Activated CD8-positive, alpha-beta T cell treated with anti-CD3 and anti-CD28 coated beads for 36 hours (primary cell): ENCODE results near the gene LMNTD1. TPM values are rescaled to one million over a fixed set of nuclear protein-coding genes. Genes with fewer than 3 reads are reported as not detected.
A peak's percentile ranks its signal among the peaks of the same experiment; 100 is the strongest.

ENCODE experiments used
- ATAC-seq: fragments of 200-7000 bp; cut with Tn5 transposase; one replicate; pipeline ENCODE4 v1.10.0; 2021; ENCODE audit warnings: mild to moderate bottlenecking, moderate library complexity
- CTCF ChIA-PET: fragments of 350-600 bp; sonication (Branson Sonifier 250); formaldehyde crosslinking; loops from one replicate; lab custom pipeline; 2021; ENCODE audit warnings: antibody characterized with exemption; lab: Charles Lee
- POLR2A ChIA-PET: fragments of 350-600 bp; sonication (Branson Sonifier 250); formaldehyde crosslinking; loops from one replicate; lab custom pipeline; 2021; ENCODE audit warnings: antibody characterized with exemption; lab: Charles Lee
- DNase-seq: peaks from one replicate; pipeline ENCODE4 v3.0.0-alpha.2; 2020
- H3K27ac Mint-ChIP-seq: one replicate; pipeline ENCODE4 v1.8.0; 2021; ENCODE audit warnings: mild to moderate bottlenecking, mixed read lengths
- H3K27me3 Mint-ChIP-seq: one replicate; pipeline ENCODE4 v1.8.0; 2021; ENCODE audit warnings: mixed read lengths
- H3K36me3 Mint-ChIP-seq: one replicate; pipeline ENCODE4 v1.8.0; 2021; ENCODE audit warnings: low read depth, mixed read lengths
- H3K4me1 Mint-ChIP-seq: one replicate; pipeline ENCODE4 v1.8.0; 2021; ENCODE audit warnings: low read depth, mixed read lengths
- H3K4me3 Mint-ChIP-seq: one replicate; pipeline ENCODE4 v1.8.0; 2021; ENCODE audit warnings: mild to moderate bottlenecking, moderate library complexity, mixed read lengths
- H3K9me3 Mint-ChIP-seq: one replicate; pipeline ENCODE4 v1.8.0; 2021; ENCODE audit warnings: mixed read lengths
- intact Hi-C: fragments of 100-400 bp; cut with micrococcal nuclease; formaldehyde crosslinking; loops from one replicate; pipeline ENCODE4 v1.10.0; 2022
- total RNA-seq, 2 experiments: library from RNA; stranded (reverse); gene quantifications; one replicate each; pipeline ENCODE4 v1.2.3, GENCODE V29; 2021
- TF ChIP-seq, protein P1 (sequence below): fragments of 200-600 bp; IDR thresholded peaks from one replicate; pipeline ENCODE4 v1.8.0; 2022; ENCODE audit warnings: antibody characterized with exemption, mild to moderate bottlenecking

Gene LMNTD1
- total RNA-seq, 2 experiments from 2014 or later: not detected

DNA sequence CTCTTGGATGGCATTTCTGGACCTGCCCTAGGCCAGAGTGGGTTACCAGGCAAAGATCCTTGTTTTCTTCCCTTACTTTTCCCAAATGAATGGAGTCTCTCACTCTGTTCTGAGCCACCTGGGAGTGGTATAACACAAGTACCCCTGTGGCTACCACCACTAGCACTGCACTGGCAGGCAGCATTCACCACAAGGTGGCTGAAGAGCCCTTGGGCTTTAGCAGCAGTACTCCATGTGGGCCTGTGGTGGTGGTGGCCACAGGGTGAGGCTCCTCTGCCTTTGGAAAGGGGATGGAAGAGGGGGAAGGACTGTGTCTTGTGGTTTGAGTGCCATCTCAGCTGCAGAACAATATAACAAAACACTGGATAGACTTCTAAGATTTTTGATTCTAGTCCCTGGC lies 38.1 kb upstream of the LMNTD1 start:
- Mint-ChIP-seq H3K27me3 (no peaks in the 10 kb centered on the region), H3K9me3 (peaks cover 16% of the 10 kb centered on the region), H3K4me1 (peaks cover 28% of the 10 kb centered on the region), H3K4me3 (no peak overlapping the region), H3K36me3 (peaks cover 8% of the 10 kb centered on the region), H3K27ac (no peak overlapping the region)
- TF ChIP-seq, protein P1, sequence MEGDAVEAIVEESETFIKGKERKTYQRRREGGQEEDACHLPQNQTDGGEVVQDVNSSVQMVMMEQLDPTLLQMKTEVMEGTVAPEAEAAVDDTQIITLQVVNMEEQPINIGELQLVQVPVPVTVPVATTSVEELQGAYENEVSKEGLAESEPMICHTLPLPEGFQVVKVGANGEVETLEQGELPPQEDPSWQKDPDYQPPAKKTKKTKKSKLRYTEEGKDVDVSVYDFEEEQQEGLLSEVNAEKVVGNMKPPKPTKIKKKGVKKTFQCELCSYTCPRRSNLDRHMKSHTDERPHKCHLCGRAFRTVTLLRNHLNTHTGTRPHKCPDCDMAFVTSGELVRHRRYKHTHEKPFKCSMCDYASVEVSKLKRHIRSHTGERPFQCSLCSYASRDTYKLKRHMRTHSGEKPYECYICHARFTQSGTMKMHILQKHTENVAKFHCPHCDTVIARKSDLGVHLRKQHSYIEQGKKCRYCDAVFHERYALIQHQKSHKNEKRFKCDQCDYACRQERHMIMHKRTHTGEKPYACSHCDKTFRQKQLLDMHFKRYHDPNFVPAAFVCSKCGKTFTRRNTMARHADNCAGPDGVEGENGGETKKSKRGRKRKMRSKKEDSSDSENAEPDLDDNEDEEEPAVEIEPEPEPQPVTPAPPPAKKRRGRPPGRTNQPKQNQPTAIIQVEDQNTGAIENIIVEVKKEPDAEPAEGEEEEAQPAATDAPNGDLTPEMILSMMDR: no peak
- ChIA-PET CTCF (no interaction called here), POLR2A (no interaction called here)
- ATAC-seq: no peak
- intact Hi-C loops: no loop called here
- DNase-seq: no peak

DNA sequence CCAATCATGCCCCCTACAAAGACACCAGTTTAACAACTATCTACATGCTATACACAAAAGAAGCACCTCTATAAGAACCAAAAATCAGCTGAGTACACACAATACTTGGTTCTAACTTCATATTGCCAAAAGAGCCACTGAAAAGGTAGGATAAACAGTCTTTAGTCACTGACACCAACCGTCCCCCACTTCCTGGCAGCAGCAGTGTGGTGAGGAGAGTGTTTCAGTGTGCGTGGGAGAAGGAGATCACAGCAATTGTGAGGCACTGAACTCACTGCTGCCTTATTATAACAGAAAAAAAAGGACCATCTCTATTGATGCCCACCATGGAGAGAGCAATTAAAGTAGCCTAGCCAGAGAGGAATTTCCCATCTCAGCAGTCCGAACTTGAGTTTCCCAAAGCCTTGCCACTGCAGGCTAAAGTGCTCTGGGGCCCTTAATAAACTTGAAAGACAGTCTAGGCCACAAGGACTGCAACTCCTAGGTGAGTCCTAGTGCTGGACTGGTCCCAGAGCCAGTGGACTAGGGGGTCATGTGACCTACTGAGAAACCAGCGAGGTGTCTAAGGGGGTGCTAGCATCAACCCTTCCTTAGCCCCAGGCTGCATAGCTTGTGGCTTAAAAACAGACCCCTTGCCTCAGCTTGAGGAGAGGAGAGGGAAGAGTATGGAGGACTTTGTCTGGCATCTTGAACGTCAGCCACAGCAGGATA lies 37.1 kb upstream of the LMNTD1 start:
- peaks cover 20% of the 10 kb centered on the region for H3K4me1 Mint-ChIP-seq
- peak; percentile 97 for ATAC-seq
- H3K4me3 Mint-ChIP-seq: no peak overlapping the region
- intact Hi-C loops: no loop called here
- peaks cover 11% of the 10 kb centered on the region for H3K9me3 Mint-ChIP-seq
- ChIA-PET CTCF (no interaction called here), POLR2A (no interaction called here)
- TF ChIP-seq, protein P1: no peak
- DNase-seq: peak; percentile 81
- peaks cover 3% of the 10 kb centered on the region for H3K36me3 Mint-ChIP-seq
- no peaks in the 10 kb centered on the region for H3K27me3 Mint-ChIP-seq
- peak overlapping the region; percentile 81 for H3K27ac Mint-ChIP-seq

DNA sequence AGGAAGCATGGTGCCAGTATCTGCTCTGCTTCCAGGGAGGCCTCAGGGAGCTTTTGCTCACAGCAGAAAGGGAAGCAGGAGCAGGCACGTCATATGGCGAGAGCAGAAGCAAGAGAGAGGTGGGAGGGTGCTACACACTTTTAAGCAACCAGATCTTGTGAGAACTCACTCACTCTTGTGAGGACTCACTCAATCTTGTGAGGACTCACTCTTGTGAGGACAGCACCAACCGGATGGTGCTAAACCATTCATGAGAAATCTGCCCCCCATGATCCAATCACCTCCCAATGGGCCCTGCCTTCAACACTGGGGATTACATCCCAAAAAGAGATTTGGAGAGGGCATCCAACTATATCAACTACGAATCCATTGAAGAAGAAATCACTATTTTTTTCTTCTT lies 34.3 kb upstream of the LMNTD1 start:
- TF ChIP-seq, protein P1: no peak
- peaks cover 18% of the 10 kb centered on the region for H3K4me1 Mint-ChIP-seq
- ATAC-seq (no peak), DNase-seq (no peak)
- no peak overlapping the region for H3K27ac Mint-ChIP-seq
- H3K4me3 Mint-ChIP-seq: no peak overlapping the region
- H3K27me3 Mint-ChIP-seq: no peaks in the 10 kb centered on the region
- H3K9me3 Mint-ChIP-seq: peaks cover 11% of the 10 kb centered on the region
- peaks cover 3% of the 10 kb centered on the region for H3K36me3 Mint-ChIP-seq
- CTCF ChIA-PET: no interaction called here
- intact Hi-C loops: no loop called here
- POLR2A ChIA-PET: interaction anchor here (0.9 to 1.0 kb wide), 2 partner anchors 8 to 66 kb away, joined by 3 read pairs; no protein-coding TSS in a partner anchor

DNA sequence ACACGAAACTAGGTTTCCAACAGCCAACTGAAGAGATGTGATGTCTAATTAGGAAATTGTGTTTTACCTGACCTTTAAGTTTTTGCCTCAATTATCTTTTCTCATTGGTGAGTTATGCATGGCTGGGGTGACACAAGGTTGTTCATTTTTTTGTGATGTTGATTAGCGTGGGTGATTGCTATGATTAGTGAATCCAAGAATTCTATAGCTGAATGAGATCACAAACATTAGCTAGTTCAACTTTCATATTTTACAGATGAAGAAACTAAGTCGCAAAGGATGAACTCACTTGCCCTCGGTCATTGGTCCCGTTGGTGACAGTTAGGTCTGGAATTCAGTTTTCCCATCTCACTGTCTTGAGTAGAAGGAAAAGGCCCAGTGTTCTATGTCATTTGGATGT lies 32.6 kb upstream of the LMNTD1 start:
- no peaks in the 10 kb centered on the region for H3K27me3 Mint-ChIP-seq
- H3K36me3 Mint-ChIP-seq: peaks cover 3% of the 10 kb centered on the region
- ChIA-PET POLR2A (no interaction called here), CTCF (no interaction called here)
- TF ChIP-seq, protein P1: no peak
- ATAC-seq (no peak), DNase-seq (no peak)
- peaks cover 17% of the 10 kb centered on the region for H3K4me1 Mint-ChIP-seq
- no peak overlapping the region for H3K4me3 Mint-ChIP-seq
- intact Hi-C loops: no loop called here
- peaks cover 11% of the 10 kb centered on the region for H3K9me3 Mint-ChIP-seq
- H3K27ac Mint-ChIP-seq: no peak overlapping the region

DNA sequence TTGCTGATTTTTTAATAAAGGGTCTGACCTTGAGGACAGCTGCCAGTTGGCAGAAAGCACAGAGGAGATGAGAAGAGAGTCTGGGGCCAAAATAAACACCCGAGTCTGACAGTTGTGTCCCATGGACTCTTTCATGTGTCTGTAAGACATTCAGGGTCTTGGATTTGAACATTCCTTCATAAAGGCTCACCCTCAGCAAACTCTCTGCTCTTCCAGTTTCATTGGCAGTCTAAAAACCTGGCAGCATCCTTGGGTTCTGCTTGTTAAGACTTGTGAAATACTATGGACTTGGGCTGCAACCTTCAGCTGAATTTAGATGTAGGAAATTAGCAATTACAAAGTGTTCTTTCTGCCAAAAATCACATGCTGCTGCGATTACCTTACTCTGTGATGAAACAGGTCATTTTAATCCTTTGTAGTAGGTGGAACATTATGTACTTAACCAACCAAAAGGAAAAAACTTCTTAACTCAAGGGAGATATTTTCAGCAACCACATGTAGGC lies 32.0 kb upstream of the LMNTD1 start:
- Mint-ChIP-seq H3K9me3 (peaks cover 11% of the 10 kb centered on the region), H3K27me3 (no peaks in the 10 kb centered on the region), H3K27ac (no peak overlapping the region), H3K4me1 (peaks cover 11% of the 10 kb centered on the region), H3K36me3 (peaks cover 3% of the 10 kb centered on the region), H3K4me3 (no peak overlapping the region)
- ChIA-PET POLR2A (no interaction called here), CTCF (interaction anchor here (0.9 to 1.7 kb wide), 2 partner anchors 72 to 148 kb away, joined by 3 to 5 read pairs; no protein-coding TSS in a partner anchor)
- intact Hi-C loops: no loop called here
- no peak for DNase-seq
- TF ChIP-seq, protein P1: no peak
- ATAC-seq: no peak
